Dedifferentiated amniotic fluid mesenchymal stem cell (primary cell): ENCODE data around the gene CFAP54.

Experiments
- DNase-seq: peaks from one replicate; pipeline ENCODE4 v3.0.0-alpha.2; 2016; ENCODE audit errors: extremely low spot score

Gene CFAP54

DNA sequence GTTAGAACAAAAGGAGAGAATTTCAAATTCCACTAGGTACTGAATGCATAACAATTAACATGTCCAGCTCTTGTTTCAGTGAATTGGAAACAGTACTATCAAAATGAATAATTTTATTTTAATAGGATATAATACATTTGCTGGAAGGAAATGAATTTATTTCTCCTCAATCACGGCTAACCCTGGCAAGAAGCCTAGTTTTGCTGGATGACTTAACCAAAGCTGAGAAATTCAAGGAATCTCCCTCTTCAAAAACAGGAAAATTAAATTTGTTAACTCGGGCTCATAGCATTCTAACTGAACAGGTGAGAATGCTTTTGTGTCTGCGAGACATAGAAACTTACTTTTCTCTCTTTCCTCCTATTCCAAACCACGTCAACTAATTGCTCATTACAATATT, 254.2 kb downstream of the CFAP54 start:
- DNase-seq = peak; percentile 19

DNA sequence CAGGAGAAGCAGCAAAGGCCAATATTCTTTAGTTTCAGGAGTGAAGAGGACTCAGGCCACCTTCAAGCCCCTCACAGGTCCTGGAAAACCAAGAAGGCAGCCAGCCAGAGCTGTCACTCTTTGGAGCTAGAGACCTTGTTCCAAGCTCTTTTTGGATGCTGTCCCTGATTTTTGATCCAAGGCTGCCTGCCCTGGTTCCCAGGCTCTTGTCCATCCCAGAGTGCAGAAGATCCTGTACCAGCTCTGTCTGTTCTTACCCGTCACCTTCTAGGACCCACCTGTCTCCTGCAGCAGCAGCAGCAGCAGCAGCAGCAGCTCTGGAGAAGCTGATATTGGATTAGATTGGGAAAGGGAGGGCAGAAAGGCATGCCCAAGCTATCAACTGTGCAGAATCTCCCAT, 260.6 kb downstream of the CFAP54 start:
- no peak for DNase-seq

DNA sequence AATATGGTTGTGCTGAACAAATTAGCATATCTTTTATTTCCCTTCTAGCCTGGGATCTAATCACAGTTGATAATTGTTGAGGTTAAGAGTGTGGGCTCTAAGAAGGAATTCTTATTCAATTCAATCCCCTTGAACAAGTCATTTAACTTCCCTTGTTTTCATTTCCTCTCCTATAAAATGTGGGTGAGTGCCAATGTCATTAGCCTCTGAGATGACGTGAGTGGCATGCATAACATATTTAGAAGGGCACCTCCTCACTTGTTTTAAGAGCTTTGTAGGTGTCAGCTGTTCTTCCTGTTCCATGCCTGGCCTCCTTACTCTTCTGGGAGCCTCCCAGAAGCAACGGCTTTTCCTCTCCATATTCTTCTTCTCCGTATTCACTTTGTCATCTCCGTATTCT, 262.2 kb downstream of the CFAP54 start:
- no peak for DNase-seq

DNA sequence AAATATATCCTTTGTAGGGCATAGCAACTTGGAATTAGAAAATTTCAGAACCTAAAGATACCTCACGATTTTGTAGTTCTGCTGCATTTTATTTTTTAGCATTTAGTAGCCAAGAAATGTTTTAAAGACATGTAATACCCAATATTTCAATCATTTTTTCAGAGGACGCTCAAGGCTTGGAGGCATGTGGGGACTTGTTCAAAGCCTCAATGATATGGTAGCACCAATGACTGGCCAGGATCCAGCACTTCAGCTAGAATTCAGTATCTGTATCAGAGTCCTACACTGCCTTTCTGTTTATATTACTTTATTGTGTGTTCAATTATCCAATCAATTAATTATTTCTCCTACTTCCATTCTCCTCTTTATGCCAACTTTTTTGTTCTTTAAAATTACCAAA, 262.8 kb downstream of the CFAP54 start:
- no peak for DNase-seq

DNA sequence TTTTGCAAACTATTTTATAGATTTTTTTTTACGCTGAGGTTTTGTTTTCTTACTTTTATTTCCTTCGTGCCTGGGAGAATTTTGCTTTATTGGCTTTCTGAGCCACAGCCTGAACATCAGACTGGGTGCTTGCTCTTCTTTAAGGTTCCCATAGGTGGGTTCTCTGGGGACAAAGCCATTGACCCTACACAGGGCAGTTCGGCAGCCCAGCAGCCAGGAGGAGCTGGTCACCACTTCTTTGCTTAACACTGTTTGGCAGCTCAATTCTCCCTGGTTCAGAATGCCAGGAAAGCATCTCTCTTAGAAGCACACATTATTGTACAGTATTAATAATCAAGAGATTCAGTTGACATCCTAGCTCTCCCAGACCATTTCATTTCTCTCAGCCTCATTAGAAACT, 276.9 kb downstream of the CFAP54 start:
- no peak for DNase-seq

DNA sequence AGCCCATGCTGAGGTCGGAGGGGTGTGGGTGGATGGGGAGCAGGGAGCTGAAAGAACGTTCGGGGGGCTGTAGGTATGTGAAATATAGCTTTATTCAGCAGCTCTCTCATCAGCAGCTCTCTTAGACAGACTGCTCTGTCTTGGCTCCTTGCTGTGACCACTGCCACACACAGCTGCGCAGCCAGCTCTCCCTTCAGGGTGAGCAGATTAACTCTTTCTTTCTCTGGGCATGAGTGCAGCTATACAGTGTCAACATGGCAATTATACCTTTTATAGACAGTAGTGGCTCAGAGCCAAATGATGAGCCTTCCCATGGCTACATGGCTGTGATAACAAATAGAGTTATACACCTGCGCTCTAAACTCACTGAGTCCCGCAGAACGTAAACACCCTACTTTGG, 280.0 kb downstream of the CFAP54 start:
- DNase-seq = no peak

DNA sequence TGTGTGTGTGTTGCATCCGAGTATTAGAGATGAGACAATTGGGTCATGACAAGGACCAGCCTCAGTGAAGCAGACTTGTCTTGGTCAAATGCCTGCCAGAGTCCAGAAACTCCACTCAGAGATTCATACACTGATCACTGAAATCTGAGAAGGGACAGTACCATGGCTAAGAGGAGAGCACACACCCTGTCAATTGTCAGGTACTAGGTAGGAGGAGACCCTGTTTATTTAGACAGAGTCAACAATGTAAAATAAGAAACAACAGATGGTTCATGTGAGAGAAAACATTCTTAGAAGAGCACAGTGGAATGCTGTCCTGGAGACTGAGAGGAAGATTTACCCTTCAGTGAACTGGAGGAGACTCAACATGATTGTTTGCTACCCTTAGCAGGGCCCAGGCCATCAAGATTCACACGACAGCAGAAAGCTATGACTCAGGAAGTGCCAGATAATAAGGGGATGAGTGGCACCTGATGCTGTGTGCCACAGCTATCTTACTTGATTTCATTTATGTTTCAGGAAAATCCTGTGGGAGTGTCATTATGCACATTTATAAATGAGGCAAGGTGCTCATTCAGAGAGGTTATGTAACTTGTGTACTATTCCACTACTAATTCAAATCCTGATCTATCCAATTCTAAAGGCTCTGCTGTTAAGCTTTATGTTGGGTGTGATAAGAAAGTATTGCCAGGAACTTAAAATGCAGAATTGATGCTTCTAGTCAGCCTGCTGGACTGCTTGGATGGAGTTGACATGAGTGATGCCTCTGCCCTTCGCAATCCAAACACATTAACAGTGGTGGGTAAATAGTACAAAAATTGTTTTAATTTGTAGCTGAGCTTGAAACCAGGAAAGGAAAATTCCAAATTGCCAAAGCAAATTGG, 281.1 kb downstream of the CFAP54 start:
- DNase-seq = no peak

DNA sequence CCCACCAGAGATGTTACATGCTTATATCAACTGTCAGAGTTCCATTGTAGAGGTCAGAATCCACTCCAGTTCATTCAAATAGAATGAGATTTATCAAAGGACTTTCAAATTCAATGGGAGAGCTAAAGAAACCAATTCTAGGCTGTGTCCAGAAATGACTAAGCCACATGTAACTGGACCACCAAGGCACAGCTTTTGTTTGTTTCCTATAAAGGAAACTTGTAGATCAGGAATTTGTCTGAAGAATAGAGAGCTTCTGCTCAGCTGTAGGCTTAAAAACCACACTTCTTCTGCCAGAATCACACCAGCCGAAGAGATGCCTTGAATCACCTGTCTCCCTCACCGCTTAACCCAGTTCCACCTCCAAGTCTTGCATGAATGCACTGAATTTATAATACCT, 283.7 kb downstream of the CFAP54 start:
- DNase-seq = no peak

DNA sequence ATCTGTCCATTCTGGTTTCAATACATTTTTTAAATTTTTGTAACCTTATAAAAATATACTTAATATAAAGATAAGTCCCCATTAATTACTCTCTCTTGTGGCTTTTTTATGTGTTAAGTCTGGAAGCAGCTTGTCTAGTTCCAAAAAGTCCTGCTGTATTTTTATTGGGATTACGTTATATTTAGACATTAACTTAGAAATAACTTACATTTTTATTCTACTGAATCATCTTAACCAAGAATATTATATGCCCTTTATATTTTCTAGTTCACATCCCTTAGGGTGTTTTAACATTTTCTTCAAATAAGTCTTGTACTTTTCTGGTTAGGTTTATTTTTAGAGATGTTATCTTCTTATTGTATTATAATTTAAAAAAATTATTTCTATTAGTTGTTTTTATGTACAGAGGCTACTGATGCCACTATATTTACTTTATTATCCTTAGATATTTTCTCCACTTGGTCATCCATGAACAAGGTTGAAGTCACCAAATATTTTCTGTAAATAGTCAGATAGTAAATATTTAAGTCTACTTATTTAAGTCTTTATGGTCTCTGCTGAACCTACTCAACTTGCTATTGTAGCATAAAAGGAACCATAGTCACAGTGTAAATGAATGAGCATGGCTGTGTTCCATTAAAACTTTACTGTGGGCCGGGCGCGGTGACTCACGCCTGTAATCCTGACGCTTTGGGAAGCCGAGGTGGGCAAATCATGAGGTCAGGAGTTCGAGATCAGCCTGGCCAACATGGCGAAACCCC, 285.3 kb downstream of the CFAP54 start:
- DNase-seq = no peak

DNA sequence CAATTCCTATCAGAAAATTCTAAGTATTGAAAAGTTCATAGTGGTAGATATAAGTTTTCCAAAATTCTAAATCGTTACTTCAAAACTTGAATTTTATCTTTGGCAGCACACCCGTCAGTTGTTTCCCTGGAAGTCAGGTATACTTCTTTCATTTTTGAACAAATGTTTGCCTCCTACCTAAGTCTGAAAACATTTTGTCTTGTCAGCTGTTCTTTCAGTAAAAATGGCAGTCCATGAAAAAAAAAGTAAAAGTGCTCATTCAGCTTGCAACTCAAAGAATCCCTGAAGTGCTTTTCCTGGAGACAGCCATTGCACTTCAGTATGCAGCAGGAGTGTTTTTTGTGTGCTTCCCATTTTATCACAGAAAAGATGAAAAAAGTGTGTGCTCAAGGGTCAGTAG, 287.5 kb downstream of the CFAP54 start:
- DNase-seq = no peak

DNA sequence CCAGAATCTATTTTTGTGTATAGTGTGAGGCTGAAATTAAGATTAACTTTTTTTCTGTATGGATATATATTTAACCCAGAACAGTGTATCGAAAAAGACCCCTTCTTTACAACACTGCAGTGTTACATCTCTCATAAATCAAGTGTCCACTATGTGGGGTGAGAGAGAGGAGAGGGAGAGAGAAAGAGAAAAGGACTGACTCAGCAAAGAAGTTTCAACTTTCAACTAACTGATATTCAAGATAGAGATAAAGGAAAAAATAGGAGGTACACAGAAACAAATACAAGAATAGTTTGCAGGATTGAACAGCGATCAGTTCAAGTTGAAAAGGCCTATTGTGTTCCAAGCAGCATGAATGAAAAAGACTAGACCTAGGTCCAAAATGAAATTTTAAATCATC, 291.0 kb downstream of the CFAP54 start:
- DNase-seq = no peak

DNA sequence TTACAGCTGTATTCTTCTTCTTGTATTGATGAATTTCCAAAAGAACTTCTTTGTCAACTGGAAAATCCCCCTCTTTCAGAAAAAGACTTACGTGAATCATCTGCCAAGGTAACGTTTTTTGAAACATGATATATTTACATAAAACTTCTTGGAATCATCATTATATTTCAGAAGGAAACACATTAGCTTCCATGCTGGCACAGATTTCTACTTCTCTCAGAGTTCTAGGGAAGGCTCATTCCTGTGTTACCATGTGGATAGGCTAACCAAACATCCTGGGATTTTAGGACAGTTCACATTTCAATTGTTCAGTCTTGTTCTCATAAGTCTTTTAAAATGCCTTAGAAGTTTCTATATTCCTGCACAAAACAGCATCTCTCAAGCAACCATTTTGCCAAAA, 297.4 kb downstream of the CFAP54 start:
- no peak for DNase-seq

DNA sequence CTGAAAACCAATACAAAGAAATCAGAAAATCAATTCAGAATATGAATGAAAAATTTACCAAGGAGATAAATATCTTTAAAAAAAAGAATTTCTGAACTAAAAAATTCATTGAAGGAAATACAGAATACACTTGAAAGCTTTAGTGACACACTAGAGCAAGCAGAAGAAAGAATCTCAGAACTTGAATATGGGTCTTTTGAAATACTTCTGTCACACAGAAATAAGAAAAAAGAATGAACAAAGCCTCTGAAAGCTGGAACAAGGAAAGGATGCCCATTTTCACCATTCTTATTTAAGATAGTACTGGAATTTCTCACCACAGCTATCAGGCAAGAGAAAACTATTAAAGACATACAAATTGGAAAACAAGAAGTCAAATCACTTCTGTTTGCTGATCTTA, 314.6 kb downstream of the CFAP54 start:
- no peak for DNase-seq

DNA sequence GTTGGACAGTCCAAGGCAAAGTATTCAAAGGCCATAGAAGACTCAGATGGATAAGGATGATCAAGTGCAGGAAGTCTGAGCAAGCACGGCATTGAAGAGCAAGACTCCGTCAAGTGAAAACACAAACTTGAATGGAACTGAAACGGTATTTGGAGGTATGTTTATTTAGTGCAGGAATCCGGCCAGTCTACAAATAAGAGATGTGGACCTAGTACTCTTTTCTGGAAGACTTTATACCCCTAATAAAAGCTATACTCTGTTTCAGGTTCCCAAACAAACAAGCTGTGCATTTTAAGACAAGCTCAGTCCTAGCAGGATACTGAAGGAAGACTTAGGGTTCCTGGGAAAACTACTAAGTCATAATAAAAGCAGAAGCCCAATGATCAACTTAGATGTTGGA, 316.9 kb downstream of the CFAP54 start:
- DNase-seq = no peak

DNA sequence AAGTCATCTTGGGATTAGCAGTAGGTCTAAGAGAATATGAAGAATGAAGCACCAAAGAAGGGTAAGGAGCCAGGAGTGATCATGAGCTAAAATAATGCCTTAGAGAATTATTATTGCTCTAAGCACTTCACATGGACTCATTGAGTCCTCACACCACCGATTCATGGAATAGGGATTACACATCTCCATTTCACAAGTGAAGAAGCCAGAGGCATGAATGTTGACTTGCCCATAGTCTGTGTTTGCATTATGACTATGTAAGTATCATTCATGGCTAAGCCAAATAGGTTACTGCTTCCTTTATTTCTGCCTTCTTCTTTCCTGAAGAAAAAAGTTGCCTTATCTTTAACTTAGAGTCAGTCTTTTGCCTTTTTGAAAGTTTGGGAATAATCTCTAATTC, 318.4 kb downstream of the CFAP54 start:
- no peak for DNase-seq

DNA sequence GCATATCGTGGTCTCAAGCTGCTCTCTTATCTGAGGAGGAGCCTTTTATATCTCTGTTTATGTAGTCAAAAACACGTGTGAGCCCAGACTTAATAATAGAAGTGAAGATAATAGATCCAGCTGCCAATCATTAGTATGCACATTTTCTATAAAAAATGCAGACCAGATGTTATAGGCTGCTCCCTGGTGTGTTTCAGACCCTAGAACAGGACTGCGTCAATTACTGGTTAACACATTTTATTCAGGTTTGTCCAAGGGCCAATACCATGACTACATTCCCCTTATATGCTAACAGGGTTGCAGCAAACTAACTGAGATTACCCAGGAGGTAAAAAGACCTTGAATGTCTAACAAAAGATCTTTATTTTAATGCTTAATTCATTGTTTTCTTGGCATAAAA, 319.2 kb downstream of the CFAP54 start:
- no peak for DNase-seq

DNA sequence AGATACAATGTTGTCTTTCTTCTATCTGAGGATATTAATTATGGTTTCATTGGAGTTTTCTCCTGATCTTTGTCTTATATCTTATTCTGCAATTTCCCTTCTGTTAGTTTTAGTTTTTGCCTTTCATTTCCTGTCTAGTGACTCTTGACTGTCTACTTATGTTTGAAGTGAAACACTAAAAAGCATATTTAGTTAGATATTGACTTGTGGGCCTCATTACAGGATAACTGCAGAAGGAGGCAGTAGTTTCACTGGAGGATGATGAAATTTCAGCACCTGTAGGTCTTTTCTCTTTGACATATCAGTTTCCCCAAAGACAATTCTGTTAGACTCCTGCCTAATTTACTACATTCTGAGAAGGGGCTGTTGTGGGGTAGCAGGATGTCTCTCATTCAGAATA, 320.1 kb downstream of the CFAP54 start:
- no peak for DNase-seq

DNA sequence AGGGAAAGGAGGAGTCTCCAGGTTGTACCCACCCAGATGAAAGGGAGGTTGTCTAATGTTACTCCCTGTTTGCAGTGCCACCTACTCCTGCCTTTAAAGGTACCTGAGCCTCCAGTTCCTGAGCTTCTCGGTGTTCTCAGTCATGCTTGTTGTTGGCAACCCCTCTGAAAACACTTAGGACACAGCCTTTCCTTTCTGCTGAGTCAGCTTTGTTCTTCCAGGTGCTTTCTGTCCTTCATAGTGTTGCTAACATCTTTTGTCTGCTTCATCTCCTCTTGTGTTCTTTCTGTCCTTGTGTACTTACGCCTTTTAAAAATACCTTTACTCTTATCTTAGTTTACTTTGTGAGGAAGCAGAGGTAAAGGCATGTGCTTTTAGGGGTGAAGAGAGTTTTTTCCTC, 320.7 kb downstream of the CFAP54 start:
- no peak for DNase-seq

DNA sequence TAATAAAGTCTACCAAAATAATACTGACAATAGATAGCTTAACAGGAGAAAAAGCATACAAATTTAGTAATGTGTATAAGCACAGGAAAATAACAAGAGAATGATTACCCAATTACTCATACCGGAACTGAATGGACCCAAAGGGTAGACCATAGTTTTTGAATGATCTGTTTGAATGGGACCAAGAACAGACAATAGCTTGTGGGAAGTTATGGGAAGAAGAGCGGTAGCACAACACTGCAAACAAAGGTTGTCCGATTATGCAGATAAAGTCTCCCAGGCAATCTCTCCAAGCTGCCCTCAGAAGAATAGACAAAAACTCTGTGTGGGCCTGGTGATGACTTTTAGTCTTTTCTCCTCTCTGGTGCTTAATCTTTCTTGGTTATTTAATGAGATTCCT, 321.1 kb downstream of the CFAP54 start:
- DNase-seq = no peak

DNA sequence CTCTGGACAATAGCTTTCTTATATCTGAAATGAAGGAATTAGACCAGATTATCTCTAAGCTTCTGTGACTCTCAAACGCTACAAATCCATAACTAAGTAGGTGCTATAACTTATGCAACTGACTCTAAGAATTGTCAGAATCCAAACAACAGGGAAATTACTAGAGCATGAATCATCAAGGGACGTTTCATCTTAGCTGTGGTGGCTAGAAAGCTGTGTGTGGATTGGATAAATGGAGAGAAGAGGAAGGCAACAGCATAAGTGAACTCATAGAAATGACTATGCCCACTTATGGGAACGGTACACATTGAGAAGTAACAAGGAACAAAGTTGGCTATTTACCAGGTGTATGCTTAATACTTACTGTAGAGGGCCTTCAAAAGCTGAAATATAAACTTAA, 321.7 kb downstream of the CFAP54 start:
- no peak for DNase-seq

DNA sequence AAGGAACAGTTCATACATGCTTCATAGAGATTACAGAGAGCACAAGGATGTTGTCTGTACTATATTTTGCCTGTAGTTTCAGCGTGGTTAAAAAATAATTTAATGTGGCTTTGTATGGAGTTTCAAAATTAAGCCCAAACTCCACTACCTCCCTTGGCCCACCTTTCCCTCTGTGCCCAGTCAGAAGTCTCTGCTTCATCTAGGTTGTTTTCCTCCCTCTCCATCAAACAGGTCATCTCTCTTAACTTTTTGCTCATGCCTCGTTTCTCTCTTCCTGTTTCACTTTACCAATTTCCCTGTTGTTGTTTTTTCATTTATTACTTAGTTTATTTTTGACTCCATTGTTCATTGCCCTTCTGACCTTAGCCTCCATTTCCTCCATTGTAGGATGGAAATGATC, 322.8 kb downstream of the CFAP54 start:
- DNase-seq = no peak

DNA sequence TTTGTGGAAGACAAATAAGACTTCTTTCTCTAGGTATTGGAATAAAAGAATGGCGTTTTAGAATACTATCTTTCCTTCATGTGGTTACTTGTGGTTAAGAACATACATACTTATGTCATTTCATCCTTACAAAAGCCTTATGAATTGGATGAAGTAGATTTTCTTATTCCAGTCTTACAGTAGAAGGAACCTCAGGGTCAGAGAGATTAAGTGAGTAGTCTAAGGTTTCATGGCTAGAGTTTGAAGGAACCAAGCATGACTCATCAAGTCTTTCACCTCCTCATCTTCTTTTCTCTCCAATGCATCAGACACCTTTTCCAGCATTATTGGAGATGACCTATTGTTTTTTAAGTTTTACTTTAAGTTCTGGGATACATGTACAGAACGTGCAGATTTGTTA, 324.8 kb downstream of the CFAP54 start:
- no peak for DNase-seq

DNA sequence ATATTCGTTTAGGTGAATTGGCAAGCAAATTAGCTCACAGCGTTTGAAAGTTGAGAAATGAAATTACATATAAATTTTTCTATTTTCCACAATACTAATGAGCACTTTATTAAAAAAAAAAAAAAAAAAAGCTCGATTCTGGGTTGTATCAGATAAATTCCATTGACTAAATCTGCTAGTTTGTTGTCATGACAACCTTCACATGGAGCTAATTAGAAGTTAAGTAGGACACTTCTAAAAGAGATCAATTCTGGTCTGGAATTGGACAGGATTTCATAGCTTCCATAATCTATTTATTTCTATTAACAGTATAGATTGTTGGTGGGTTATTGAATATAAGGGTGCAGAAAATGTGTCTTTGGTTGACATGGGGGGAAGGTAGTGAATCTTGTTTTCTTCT, 332.2 kb downstream of the CFAP54 start:
- no peak for DNase-seq
